ENCODE data around the gene TRHDE. TPM values are rescaled to one million over a fixed set of nuclear protein-coding genes. Genes with fewer than 3 reads are reported as not detected.

TRHDE gene
- total RNA-seq, 4 donors from 2014 or later, result 0.77 to 31.2 (median 12.9) TPM

DNA sequence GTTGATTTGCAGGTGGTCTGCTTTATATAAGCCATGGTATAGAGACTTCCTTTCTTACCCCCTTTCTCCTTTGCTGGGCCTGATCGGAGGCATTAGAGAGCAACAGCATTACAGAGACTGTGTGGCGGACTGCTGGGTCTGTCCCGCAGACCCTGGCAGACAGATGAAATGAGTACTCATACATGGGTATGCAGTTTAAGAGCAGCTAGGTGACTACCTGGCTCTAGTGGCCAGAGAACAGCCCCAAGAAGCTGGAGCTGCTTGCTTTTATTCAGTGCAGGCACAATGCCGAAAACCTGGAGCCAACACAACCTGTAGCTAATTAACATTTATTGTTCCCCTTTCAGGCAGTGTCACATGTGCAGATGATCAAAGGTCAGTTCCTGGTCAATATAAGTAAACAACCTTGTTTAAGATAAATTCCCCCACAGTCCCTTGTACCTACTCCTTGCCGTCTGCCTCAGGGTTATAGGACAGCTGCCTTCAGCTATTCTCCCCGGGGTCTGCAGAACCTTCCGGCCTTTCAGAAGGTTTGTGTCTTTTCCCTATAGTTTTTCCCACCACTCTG is 160.0 kb downstream of the TRHDE start:
- H3K36me3 ChIP-seq, result no peaks in the 10 kb centered on the region
- H3K9me3 ChIP-seq, result no peaks in the 10 kb centered on the region
- intact Hi-C loops (cut with DNase I; ENCODE audit: low total_unique reads), result no loop called here
- TF ChIP-seq, protein P1, sequence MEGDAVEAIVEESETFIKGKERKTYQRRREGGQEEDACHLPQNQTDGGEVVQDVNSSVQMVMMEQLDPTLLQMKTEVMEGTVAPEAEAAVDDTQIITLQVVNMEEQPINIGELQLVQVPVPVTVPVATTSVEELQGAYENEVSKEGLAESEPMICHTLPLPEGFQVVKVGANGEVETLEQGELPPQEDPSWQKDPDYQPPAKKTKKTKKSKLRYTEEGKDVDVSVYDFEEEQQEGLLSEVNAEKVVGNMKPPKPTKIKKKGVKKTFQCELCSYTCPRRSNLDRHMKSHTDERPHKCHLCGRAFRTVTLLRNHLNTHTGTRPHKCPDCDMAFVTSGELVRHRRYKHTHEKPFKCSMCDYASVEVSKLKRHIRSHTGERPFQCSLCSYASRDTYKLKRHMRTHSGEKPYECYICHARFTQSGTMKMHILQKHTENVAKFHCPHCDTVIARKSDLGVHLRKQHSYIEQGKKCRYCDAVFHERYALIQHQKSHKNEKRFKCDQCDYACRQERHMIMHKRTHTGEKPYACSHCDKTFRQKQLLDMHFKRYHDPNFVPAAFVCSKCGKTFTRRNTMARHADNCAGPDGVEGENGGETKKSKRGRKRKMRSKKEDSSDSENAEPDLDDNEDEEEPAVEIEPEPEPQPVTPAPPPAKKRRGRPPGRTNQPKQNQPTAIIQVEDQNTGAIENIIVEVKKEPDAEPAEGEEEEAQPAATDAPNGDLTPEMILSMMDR (IDR thresholded peaks at IDR 0.05), result no peak
- no peak for TF ChIP-seq POLR2A (IDR thresholded peaks at IDR 0.05)
- H3K27ac ChIP-seq, result no peak overlapping the region
- no peak for DNase-seq
- H3K27me3 ChIP-seq, result no peaks in the 10 kb centered on the region
- no peak overlapping the region for H3K4me3 ChIP-seq
- H3K4me1 ChIP-seq, result no peaks in the 10 kb centered on the region

DNA sequence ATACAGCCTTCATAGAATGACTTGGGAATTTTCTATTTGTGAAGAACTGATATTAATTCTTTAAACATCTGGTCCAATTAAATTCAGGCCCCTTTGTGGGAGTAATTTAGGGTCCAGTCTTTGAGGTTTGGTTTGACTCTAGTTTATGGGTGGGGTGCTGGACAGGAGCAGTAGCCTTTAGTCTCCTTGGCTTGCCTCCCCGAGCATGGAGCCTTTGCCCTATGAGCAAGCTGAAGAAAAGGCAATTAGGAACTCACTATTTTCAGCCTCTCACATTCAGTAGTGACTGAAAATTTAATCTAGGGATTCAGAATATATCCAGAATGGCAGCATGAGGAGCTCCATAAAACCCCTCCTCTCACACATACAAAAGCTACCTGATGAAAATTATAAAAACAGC is 161.1 kb downstream of the TRHDE start:
- Histone ChIP-seq H3K4me1 (no peaks in the 10 kb centered on the region), H3K4me3 (no peak overlapping the region), H3K27ac (no peak overlapping the region), H3K27me3 (no peaks in the 10 kb centered on the region), H3K36me3 (no peaks in the 10 kb centered on the region), H3K9me3 (no peaks in the 10 kb centered on the region)
- DNase-seq, result no peak
- intact Hi-C loops (cut with DNase I; ENCODE audit: low total_unique reads), result no loop called here
- TF ChIP-seq, protein P1 (IDR thresholded peaks at IDR 0.05), result no peak
- TF ChIP-seq POLR2A (IDR thresholded peaks at IDR 0.05), result no peak

DNA sequence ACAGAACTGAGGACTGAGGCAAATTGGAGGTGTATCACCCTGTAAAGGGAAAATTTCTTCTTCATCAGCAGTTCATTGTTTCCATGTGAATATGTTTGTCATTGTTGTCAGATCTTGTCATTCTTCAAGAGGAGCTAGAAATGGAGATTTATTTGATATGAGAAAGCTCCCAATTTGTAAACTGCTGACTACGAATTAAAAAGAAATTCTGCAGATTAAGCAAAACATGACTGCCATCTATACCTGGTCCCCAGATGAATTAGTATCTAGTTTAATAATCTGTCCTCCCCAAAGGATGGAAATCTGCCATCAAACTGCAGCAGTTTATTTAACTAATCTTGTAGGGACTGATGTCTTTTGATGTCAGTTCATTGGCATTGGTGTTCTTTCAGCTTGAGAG is 162.8 kb downstream of the TRHDE start:
- intact Hi-C loops (cut with DNase I; ENCODE audit: low total_unique reads), result no loop called here
- Histone ChIP-seq H3K27me3 (no peaks in the 10 kb centered on the region), H3K9me3 (no peaks in the 10 kb centered on the region), H3K36me3 (no peaks in the 10 kb centered on the region), H3K4me1 (no peaks in the 10 kb centered on the region), H3K4me3 (no peak overlapping the region), H3K27ac (no peak overlapping the region)
- DNase-seq, result no peak
- TF ChIP-seq POLR2A (IDR thresholded peaks at IDR 0.05), result no peak
- TF ChIP-seq, protein P1 (IDR thresholded peaks at IDR 0.05), result no peak

DNA sequence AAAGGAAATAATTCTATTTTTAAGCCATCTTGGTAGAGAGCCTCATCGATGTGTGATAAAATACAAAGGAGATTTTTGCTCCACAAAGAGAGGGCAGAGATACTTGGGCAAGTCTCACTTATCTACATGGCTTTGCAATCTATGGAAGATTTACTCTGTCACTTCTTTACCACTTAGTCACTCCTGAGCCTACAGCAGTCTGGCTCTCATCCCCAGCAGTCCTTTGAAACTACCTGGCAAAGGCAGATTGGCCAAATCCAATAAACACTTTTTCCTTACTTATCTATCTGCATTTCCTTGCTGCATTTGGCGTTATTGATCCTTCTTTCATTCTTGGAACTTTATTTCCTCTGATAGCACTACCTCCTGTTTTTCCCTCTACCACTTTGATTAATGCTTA is 170.0 kb downstream of the TRHDE start:
- no peaks in the 10 kb centered on the region for H3K36me3 ChIP-seq
- H3K9me3 ChIP-seq, result no peaks in the 10 kb centered on the region
- H3K4me3 ChIP-seq, result no peak overlapping the region
- intact Hi-C loops (cut with DNase I; ENCODE audit: low total_unique reads), result no loop called here
- H3K27ac ChIP-seq, result no peak overlapping the region
- no peaks in the 10 kb centered on the region for H3K4me1 ChIP-seq
- no peaks in the 10 kb centered on the region for H3K27me3 ChIP-seq
- TF ChIP-seq, protein P1 (IDR thresholded peaks at IDR 0.05), result no peak
- no peak for TF ChIP-seq POLR2A (IDR thresholded peaks at IDR 0.05)
- DNase-seq, result no peak

DNA sequence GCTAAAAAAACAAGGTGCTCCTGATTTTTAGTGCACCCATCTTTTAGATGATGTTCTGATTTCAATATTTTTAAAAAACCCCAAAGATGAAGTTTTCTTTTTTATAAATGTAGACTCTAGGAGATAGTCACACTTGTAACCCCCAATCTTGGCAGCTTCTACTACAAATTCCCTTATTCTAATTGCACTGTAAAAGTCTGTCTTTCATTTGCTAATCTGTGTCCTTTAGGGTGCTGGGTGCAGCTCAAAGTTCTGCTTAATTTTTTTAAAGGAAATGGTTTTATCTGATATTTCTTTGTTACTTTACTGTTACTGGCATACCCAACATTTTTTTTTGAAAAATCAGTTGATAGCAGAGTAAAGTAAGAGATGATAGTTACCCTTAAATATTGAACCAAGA is 172.0 kb downstream of the TRHDE start:
- TF ChIP-seq, protein P1 (IDR thresholded peaks at IDR 0.05), result no peak
- TF ChIP-seq POLR2A (IDR thresholded peaks at IDR 0.05), result no peak
- H3K27ac ChIP-seq, result no peak overlapping the region
- H3K27me3 ChIP-seq, result no peaks in the 10 kb centered on the region
- H3K4me3 ChIP-seq, result no peak overlapping the region
- H3K4me1 ChIP-seq, result no peaks in the 10 kb centered on the region
- intact Hi-C loops (cut with DNase I; ENCODE audit: low total_unique reads), result no loop called here
- no peak for DNase-seq
- no peaks in the 10 kb centered on the region for H3K9me3 ChIP-seq
- H3K36me3 ChIP-seq, result no peaks in the 10 kb centered on the region
